HG02981 (cell line): ENCODE results near the gene IBTK.
"Not testable (repeated sequence)": the region's sequence is repeated elsewhere in the genome, so short reads cannot be mapped to it uniquely, and the experiment has no call there.

ENCODE experiments used
- ATAC-seq: cut with Tn5 transposase; IDR thresholded peaks from one replicate; pipeline ENCODE4 v1.9.1; 2021; ENCODE audit warnings: mild to moderate bottlenecking, moderate library complexity; ENCODE audit not compliant: unreplicated experiment

IBTK gene

GRCh38 chr6:82247505-82248272 lies at the start of gene IBTK:
Gene IBTK (minus strand): TSS chr6:82247744. CDS start chr6:82240486, 7,258 bp downstream.
- ATAC-seq = peak; percentile 77

- ATAC-seq = no peak
Observed at GRCh38 chr6:82283771-82284410, 36.3 kb upstream of the IBTK start.

- not testable (repeated sequence) for ATAC-seq
Observed at GRCh38 chr6:82281550-82281949, 34.0 kb upstream of the IBTK start.

DNA sequence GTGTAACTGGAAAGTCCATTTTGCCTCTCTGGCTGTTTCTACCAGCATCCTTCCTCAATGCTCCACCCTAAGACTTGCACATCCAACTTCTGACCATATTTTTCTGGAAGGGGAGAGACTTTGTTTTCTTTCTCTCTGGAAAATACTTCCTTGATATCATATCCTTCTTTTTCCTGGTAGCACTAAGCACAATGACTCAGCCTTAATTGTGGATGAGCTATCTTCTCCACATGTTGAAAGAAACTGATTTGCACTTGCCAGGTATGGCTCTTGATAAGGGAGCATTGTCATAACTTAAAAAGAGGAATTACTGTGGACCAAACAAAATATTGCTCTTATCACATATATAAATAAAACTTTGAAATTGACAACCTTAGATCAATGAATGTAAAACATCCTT lies 30.1 kb upstream of the IBTK start:
- no peak for ATAC-seq

DNA sequence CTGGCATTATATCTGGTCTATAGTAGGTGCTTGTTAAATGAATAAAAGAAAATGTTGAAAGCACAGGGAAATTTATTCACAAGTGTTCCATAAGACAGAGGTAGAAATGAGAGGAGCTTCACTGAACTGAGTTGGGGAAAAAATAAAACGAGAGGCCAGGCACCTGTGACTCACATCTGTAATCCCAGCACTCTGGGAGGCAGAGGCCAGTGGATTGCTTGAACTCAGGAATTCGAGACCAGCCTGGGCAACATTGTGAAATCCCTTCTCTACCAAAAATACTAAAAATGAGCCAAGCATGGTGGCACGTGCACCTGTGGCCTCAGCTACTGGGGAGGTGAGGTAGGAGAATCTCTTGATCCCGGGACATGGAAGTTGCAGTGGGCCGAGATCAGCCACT lies 28.1 kb upstream of the IBTK start:
- no peak for ATAC-seq

DNA sequence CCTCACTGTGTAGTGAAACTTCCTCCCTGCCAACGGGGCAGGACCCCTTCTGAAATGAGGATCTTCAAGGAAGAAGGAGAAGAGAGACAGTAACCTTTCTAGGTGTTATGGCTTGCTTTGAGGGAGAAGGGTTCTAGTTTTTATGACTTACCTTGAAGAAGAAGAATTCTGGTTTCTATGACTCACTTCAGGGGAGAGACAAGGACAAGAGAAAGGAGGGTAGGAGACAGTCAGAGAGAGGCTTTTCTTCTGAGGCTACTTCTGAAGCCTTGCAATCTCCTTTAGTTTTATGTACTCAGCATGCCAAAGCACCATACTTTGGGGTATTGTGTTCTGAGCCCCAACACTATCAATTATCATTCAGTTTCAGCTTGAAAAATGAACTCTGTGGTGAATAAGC lies 25.8 kb upstream of the IBTK start:
- ATAC-seq = no peak

- no peak for ATAC-seq
Observed at GRCh38 chr6:82270881-82271635, 23.5 kb upstream of the IBTK start.

- no peak for ATAC-seq
Observed at GRCh38 chr6:82268301-82268846, 20.8 kb upstream of the IBTK start.

DNA sequence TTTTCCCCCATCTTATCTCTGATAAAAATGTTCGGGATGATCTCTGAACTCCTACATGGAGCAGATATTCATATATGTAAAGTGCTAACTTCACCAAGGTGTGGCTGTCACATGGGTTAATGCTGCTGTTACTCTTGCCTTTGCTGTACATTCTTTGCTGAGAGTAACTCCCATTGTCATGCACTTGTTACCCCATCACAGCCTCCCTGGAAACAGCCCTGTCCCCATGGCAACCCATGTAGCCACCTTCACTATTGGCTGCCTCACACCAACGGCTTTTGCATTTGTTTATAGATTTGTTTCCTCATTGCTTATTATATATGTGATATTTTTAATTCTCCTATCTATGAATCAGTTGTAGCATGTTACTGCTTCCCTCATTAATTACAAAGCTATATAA lies 17.3 kb upstream of the IBTK start:
- ATAC-seq = no peak

DNA sequence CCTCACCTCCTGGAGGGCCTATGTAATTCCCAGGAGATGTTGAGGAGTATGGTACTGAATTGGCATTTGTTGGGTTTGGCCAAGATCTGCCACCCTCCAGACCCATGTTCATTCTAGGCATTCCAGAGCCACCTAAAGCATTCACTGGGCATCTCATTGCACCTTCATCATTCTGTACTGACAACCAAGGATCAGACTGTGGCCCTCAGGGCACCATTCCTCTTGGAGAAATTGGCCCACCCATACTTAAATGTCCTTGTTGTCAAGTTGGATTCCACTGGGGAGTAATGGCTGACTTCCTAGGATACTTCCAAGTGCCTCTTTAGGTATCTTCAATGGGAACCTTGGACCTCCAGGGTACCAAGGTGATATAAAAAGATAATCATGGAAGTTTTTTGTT lies 16.8 kb upstream of the IBTK start:
- ATAC-seq = no peak

DNA sequence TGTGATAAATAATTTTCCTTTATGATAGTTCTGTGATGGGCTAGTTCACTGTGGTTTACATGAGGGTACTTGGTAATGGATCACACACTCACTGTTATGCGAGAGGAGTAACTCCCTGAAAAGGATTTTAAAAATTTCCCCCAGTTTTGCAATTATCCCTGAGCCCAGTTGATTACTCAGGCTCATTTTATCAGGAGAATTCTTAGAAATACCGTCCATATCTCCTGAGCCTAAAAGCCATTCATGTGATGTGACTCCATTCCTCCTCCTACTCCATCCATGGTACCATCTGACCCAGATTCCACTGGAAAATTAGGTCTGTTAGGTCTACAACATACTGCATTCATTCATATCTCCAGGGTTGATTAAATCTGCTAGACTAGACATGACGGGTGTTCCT lies 16.4 kb upstream of the IBTK start:
- ATAC-seq = no peak

DNA sequence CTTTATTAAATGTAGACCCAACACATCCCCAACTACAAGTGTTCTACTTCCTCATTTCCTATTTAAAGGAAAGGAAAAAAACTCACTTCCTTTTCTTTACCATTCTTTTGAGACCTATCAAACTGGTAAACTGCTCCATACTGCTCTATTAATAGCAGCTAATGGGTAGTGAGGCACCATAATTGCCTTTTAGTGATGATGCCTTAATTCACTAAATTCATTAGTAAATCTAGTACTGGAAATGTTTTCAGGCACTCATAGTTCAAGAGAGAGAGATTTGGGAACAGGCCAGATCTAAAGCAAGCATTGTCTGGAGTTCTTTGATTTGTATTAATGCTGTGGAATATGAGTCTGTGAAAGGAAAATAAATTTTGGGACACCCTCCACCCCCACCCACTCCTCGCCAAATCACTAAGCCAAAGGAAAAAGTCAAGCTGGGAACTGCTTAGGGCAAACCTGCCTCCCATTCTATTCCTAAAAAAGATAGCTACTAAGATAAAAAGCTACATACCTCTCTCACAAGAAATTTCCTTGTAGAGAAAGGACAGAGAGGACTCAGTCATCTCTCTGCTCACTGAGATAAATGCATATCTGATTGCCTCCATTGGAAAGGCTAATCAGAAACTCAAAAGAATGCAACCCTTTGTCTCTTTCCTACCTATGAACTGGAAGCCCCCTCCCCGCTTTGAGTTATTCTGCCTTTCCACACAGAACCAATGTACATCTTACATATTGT lies 13.6 kb upstream of the IBTK start:
- ATAC-seq = no peak

- ATAC-seq = no peak
Observed at GRCh38 chr6:82259389-82259788, 11.8 kb upstream of the IBTK start.

DNA sequence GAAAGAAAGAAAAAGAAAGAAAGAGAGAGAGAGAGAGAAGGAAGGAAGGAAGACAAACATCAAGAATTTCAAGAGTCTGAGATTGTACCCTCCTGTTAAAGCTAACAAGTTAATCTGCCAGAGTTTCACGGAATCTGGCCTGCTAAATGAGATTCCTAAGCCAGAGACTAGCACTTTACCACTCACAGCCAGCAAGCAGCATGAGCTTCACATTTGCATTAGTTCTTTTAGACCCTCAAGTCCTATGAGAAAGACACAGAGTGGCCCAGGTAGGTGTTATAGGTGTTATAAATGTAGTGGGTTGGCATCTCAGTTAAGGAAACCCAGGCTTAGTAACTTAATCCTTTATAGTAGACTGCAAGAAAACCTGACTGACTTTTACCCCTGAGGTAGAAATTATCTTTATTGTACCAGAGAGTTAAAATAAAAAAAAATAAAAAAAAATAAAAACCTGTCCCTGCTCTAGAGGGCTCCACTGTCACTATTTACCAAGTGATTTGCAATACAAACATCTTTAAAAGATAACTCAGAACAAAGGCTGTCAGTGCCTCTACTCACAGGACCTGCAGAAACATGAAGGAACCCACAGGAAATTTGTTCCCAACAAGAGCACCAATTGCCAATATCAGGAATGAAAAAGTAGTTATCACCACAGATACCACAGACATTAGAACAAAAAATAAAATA lies 9.7 kb upstream of the IBTK start:
- no peak for ATAC-seq

DNA sequence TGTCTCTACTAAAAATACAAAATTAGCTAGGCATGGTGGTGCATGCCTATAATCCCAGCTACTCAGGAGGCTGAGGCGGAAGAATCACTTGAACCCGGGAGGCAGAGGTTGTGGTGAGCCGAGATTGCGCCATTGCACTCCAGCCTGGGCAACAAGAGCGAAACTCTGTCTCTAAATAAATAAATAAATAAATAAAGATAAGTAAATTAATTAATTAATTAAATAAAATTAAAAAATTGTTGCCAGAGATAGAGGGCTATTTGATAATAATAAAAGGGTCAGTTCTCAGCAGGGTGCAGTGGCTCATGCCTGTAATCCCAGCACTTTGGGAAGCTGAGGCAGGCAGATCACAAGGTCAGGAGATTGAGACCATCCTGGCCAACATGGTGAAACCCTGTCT lies 7.2 kb upstream of the IBTK start:
- not testable (repeated sequence) for ATAC-seq

DNA sequence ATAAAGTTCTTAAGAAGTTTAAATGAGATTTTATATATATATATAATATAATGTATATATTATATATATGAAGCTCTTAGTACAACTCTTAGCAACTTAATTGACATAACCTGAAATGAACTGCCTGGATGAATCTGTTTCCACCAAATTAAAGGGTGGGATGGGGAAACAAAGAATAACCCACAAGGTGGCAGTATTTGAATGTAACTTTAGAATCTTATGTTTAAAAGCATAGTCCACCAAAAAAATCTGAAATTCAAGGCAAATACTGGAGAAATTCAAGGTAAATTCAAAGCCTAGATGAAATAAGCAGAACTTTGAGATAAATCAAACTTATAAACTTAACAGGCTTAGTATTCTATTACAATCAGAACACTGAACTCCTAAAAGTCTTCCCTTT lies 4.4 kb upstream of the IBTK start:
- ATAC-seq = no peak

DNA sequence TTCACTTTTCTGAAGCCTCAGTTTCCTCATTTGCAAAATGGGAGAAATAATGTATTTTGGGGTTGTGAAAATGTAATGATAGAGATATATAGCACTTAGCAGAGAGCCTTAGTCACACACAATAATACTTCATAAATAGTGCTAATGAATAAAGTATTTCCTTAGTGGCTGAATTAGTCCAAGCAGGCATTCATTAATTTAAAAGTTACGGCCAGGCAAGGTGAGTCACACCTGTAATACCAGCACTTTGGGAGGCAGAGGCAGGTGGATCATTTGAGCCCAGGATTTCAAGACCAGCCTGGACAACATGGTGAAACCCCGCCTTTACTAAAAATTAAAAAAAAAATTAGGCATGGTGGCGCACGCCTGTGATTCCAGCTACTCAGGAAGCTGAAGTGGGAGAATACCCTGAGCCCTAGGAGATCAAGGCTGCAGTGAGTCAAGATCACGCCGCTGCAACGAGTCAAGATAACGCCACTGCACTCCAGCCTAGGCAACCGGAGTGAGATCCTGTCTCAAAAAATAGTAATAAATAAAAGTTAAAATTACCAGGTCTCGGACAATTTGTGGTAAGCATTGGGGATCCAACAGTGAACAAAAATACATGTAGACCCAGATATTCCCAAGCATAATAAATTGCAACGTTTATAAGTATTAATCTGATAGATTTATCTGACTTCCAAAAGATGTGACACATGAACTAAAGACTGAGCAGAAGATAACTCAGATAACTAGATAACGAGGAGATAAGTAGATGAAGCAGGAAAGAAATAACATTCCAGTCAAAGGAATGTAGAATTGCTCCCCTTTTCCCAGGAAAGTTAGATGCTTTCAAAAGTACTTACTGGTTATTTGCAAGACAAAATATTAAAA lies 2.1 kb upstream of the IBTK start:
- ATAC-seq = no peak

GRCh38 chr6:82248273-82248735 lies 760 bp upstream of the IBTK start:
- peak; percentile 77 for ATAC-seq

GRCh38 chr6:82246802-82247504 lies 591 bp downstream of the IBTK start:
- ATAC-seq = peak; percentile 24
